Fibroblast of mammary gland (primary cell): ENCODE measurements around the gene MED16.

ENCODE experiments used
- DNase-seq: peaks from one replicate; pipeline ENCODE4 v3.0.0-alpha.2; 2010; ENCODE audit warnings: low read depth
- H3K4me3 ChIP-seq: 2 replicates; pipeline ENCODE4 v1.5.1; 2011; ENCODE audit warnings: low read depth, mild to moderate bottlenecking, low read length, moderate library complexity; ENCODE audit not compliant: control insufficient read depth
- TF ChIP-seq, protein P1 (sequence below): conservative IDR thresholded peaks from 2 replicates; pipeline ENCODE4 v1.5.1; 2011; ENCODE audit warnings: low read depth, low read length, inconsistent platforms; ENCODE audit not compliant: control insufficient read depth, insufficient read depth

MED16 gene

DNA sequence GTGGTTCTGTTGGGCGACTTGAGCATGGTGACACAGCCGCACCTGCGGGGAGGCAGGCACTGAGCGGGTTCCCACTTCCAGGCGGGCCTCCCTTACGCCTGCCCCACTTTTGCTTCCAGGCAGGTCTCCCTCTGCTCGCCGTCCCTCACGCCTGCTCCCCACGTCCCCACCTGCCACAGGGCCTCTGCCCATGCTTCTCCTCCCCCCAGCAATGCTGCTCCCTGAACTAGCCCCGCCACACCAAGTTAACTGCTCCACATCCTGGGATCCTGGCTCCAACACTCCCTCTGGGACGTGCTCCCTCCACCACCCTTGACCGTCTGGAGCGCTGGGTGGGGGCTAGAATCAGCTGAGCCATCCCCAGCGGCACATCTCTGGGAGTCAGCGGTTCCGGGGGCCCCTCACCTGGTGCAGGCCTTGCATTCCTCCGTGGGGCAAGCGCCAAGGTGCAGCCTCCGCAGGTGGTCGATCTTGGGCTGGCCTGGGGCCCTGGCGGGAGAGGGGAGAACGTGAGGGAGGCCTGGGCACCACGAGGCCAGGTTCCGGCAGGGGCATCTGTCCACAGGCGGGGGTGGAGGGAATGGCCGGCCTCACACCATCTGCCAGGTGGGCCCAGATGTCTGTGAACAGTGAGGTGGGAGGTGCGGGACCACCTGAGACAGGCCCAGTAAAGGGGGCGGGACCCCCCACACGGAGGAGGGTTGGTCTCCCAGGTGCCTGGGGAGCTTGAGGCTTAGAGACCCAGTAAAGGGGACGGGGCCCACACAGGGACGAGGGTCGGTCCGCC lies 24.3 kb downstream of the MED16 start:
- H3K4me3 ChIP-seq: no peak overlapping the region
- TF ChIP-seq, protein P1, sequence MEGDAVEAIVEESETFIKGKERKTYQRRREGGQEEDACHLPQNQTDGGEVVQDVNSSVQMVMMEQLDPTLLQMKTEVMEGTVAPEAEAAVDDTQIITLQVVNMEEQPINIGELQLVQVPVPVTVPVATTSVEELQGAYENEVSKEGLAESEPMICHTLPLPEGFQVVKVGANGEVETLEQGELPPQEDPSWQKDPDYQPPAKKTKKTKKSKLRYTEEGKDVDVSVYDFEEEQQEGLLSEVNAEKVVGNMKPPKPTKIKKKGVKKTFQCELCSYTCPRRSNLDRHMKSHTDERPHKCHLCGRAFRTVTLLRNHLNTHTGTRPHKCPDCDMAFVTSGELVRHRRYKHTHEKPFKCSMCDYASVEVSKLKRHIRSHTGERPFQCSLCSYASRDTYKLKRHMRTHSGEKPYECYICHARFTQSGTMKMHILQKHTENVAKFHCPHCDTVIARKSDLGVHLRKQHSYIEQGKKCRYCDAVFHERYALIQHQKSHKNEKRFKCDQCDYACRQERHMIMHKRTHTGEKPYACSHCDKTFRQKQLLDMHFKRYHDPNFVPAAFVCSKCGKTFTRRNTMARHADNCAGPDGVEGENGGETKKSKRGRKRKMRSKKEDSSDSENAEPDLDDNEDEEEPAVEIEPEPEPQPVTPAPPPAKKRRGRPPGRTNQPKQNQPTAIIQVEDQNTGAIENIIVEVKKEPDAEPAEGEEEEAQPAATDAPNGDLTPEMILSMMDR: no peak
- DNase-seq: no peak

DNA sequence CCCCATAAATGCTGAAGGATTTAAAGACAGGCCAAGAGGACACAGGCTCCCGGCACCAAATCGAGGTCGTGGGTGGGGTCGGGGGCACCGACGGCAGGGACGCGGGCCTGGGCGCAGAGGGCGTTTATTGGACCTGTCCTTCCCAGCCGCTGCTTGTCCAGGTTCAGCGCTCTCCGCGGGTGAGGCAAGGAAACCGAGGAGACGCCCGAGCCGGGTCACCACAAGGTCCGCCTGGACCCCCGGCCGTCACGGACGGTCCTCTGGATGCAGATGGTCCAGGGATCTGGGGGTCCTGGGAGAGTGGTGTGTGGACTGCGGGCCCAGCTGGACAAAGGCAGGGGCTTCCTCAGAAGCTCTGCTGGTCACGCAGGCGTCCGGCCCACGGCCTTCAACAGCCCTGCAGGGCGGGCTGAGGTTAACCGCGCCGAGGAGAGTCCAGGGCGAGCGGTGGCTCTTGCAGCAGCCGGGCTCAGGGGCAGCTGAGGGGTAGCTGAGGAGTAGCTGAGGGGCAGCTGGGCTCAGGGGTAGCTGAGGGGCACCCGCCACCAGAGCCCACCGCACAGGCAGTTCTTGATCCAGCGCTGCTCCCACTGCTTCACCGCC lies 25.0 kb downstream of the MED16 start:
- TF ChIP-seq, protein P1: no peak
- no peak for DNase-seq
- H3K4me3 ChIP-seq: no peak overlapping the region

DNA sequence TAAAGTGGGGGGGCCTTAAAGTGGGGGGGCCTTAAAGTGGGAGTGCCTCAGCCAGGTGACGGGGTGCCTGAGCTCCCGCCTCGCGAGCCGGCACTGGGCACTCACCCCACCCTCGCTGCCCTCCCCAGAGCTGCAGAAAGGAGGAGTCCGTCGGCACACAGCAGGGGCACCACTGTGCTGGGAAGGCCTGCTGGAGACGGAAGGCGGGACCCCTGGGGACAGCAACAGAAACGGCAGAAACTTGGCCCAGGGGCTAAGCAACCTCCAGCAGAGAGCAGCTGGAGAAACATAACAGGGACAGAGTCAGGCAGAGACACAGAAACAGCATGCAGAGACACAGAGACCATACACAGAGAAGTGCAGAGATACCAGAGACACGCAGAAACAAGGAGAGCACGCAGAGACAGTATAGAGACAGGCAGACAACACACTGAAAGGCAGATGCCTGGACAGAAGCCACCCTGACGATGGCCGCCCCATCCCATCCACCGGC lies 25.6 kb downstream of the MED16 start:
- DNase-seq: no peak
- H3K4me3 ChIP-seq: no peak overlapping the region
- TF ChIP-seq, protein P1: no peak

DNA sequence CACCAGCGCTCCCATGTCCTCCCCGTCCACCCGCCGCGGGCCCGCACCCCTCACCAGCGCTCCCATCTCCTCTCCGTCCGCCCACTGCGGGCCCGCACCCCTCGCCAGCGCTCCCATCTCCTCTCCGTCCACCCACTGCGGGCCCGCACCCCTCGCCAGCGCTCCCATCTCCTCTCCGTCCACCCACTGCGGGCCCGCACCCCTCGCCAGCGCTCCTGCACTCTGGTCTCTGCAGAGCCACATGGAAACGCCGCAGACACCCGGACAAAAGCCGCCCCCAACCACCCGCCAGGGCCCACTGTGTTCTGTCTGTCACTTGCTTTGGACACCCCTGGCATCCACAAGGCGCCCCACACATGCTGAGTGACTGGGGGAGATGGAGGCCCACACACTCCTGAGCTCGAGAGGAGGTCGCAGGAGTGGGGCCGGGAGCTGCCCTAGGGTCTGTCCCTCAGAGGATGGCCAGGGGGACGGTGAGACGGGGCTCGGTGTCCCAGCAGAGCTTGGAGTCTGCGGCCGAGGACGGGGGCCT lies 26.2 kb downstream of the MED16 start:
- H3K4me3 ChIP-seq: no peak overlapping the region
- TF ChIP-seq, protein P1: no peak
- no peak for DNase-seq

DNA sequence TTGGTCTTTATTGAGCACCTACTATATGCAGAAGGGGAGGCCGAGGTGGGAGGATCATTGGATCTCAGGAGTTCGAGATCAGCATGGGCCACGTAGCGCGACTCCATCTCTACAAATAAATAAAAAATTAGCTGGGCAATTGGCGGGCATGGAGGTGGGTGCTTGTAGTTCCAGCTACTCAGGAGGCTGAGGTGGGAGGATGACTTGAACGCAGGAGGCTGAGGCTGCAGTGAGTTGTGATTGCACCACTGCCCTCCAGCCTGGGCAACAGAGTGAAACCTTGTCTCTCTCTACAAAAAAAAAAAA lies 29.7 kb downstream of the MED16 start:
- no peak overlapping the region for H3K4me3 ChIP-seq
- TF ChIP-seq, protein P1: no peak
- no peak for DNase-seq

DNA sequence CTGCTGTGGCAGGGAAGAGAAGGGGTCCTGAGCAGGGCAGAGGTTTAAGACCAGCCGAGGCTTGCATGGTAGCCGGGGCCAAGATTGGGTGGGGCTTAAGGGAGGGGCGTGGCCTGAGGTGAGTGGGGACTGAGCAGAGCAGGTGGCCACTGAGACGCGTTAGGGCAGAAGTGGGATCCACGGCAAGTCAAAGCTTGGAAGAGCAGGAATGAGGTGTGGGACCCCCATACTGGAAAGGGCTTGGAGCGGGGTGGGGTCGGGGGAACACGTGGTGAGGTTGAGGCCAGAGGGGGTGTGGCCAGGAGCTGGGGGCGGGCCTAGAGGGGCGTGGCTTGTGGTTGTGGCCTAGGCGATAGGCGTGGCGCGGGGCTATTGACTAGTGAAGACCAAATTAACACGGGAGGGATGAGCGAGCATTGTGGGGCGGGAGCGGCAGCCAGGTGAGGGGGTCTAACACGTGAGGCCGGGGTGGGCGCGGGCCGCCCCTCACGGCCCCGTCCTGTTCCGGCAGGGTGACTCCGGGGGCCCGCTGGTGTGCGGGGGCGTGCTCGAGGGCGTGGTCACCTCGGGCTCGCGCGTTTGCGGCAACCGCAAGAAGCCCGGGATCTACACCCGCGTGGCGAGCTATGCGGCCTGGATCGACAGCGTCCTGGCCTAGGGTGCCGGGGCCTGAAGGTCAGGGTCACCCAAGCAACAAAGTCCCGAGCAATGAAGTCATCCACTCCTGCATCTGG lies 30.2 kb downstream of the MED16 start:
- TF ChIP-seq, protein P1: no peak
- no peak overlapping the region for H3K4me3 ChIP-seq
- DNase-seq: peak; percentile 33
